ENCODE measurements around the gene SDR42E1. TPM values are rescaled to one million over a fixed set of nuclear protein-coding genes. Genes with fewer than 3 reads are reported as not detected.

The SDR42E1 gene
- total RNA-seq, 2 experiments from 2014 or later = 11.4 to 12.5 TPM

DNA sequence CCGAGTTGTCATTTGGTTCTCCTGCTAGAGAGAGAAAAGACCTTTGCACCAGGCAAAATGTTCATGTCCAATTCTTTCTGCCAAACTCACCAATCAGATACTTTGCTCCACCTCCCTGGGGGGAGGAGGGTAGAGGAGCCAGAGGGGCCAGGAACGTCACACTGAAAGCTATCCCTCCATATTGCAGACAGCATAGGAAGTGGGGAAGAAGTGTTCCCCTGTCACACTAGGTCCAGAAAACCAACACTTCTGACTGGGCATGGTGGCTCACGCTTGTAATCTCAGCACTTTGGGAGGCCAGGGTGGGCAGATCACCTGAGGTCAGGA lies 33.3 kb upstream of the SDR42E1 start:
- Mint-ChIP-seq H3K4me1 (no peaks in the 10 kb centered on the region), H3K27ac (no peak overlapping the region), H3K27me3 (peaks cover 19% of the 10 kb centered on the region), H3K4me3 (no peak overlapping the region), H3K9me3 (no peaks in the 10 kb centered on the region), H3K36me3 (no peaks in the 10 kb centered on the region)
- no peak for DNase-seq

- DNase-seq = no peak
- H3K9me3 Mint-ChIP-seq = no peaks in the 10 kb centered on the region
- no peak overlapping the region for H3K27ac Mint-ChIP-seq
- H3K27me3 Mint-ChIP-seq = peaks cover 19% of the 10 kb centered on the region
- no peaks in the 10 kb centered on the region for H3K36me3 Mint-ChIP-seq
- no peak overlapping the region for H3K4me3 Mint-ChIP-seq
- no peaks in the 10 kb centered on the region for H3K4me1 Mint-ChIP-seq
These were observed 32.7 kb upstream of the SDR42E1 start for GRCh38 chr16:82043680-82044584.

DNA sequence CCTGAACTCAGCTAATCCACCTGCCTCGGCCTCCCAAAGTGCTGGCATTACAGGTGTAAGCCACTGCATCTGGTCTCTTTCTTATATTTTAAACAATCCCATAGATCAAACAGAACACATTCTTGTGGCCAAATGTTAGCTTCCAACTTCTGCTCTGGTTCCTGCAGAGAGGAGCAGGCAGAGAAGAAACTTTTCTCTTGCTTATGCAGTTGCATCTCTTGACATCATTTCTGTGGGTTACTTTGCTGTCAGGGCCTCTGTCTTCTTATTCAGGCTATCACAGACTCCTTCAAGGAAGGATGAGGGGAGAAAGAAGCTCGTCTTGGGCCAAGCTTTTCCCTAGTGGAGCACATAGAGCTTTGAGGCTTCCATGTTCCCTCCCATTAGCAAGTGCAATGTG lies 31.6 kb upstream of the SDR42E1 start:
- Mint-ChIP-seq H3K9me3 (no peaks in the 10 kb centered on the region), H3K4me3 (no peak overlapping the region), H3K4me1 (no peaks in the 10 kb centered on the region), H3K36me3 (no peaks in the 10 kb centered on the region), H3K27ac (no peak overlapping the region), H3K27me3 (peaks cover 19% of the 10 kb centered on the region)
- DNase-seq = no peak

GRCh38 chr16:82042144-82042543 lies 30.9 kb upstream of the SDR42E1 start:
- H3K27me3 Mint-ChIP-seq = peaks cover 18% of the 10 kb centered on the region
- H3K36me3 Mint-ChIP-seq = no peaks in the 10 kb centered on the region
- H3K4me3 Mint-ChIP-seq = no peak overlapping the region
- DNase-seq = no peak
- H3K27ac Mint-ChIP-seq = no peak overlapping the region
- no peaks in the 10 kb centered on the region for H3K9me3 Mint-ChIP-seq
- no peaks in the 10 kb centered on the region for H3K4me1 Mint-ChIP-seq

- no peaks in the 10 kb centered on the region for H3K36me3 Mint-ChIP-seq
- H3K27ac Mint-ChIP-seq = no peak overlapping the region
- H3K27me3 Mint-ChIP-seq = peaks cover 15% of the 10 kb centered on the region
- H3K9me3 Mint-ChIP-seq = no peaks in the 10 kb centered on the region
- DNase-seq = no peak
- no peak overlapping the region for H3K4me3 Mint-ChIP-seq
- no peaks in the 10 kb centered on the region for H3K4me1 Mint-ChIP-seq
These were observed 30.3 kb upstream of the SDR42E1 start for GRCh38 chr16:82041542-82041941.

DNA sequence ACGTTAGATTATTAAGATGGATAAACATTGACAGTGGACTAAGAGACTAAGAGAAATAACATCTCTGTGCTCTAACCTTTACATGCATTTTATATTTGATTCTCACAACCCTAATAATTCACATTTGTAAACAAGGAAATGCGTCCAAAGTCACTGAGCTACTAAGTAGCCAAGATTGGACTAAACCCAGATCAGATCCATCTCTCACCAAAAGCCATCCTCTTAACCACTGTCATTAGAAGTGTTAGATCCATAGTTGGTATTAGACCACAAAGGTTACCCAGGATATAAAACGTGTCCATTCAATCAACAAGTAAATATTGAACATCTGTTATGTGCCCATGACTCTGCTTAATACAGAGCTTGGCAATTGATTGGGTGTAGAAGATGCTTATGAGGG lies 29.0 kb upstream of the SDR42E1 start:
- no peaks in the 10 kb centered on the region for H3K4me1 Mint-ChIP-seq
- no peak overlapping the region for H3K4me3 Mint-ChIP-seq
- H3K27me3 Mint-ChIP-seq = peaks cover 15% of the 10 kb centered on the region
- DNase-seq = no peak
- H3K9me3 Mint-ChIP-seq = no peaks in the 10 kb centered on the region
- no peaks in the 10 kb centered on the region for H3K36me3 Mint-ChIP-seq
- H3K27ac Mint-ChIP-seq = no peak overlapping the region

GRCh38 chr16:82037666-82038065 lies 26.4 kb upstream of the SDR42E1 start:
- Mint-ChIP-seq H3K4me1 (no peaks in the 10 kb centered on the region), H3K27me3 (peaks cover 13% of the 10 kb centered on the region), H3K9me3 (no peaks in the 10 kb centered on the region), H3K27ac (no peak overlapping the region), H3K4me3 (no peak overlapping the region), H3K36me3 (no peaks in the 10 kb centered on the region)
- no peak for DNase-seq

DNA sequence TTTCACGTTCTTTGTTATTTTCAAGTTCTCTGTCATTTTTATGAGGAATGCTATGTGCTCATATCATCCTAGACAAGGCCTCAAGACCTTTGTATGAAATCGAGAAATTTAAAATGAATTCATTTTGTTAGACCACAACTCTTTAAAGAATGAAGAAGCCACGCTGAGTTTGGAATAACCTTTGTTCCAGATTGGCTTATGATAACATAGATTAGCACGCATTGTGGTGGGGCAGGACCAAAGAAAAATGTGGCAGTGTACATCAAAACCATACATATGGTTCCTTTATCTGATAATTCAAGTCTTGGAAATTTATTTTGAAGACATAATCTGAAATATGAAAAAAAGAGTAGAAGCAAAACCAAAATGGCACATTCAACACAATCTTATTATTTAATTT lies 26.0 kb upstream of the SDR42E1 start:
- Mint-ChIP-seq H3K4me3 (no peak overlapping the region), H3K4me1 (no peaks in the 10 kb centered on the region), H3K36me3 (no peaks in the 10 kb centered on the region), H3K27me3 (peaks cover 13% of the 10 kb centered on the region), H3K27ac (no peak overlapping the region), H3K9me3 (no peaks in the 10 kb centered on the region)
- DNase-seq = no peak

DNA sequence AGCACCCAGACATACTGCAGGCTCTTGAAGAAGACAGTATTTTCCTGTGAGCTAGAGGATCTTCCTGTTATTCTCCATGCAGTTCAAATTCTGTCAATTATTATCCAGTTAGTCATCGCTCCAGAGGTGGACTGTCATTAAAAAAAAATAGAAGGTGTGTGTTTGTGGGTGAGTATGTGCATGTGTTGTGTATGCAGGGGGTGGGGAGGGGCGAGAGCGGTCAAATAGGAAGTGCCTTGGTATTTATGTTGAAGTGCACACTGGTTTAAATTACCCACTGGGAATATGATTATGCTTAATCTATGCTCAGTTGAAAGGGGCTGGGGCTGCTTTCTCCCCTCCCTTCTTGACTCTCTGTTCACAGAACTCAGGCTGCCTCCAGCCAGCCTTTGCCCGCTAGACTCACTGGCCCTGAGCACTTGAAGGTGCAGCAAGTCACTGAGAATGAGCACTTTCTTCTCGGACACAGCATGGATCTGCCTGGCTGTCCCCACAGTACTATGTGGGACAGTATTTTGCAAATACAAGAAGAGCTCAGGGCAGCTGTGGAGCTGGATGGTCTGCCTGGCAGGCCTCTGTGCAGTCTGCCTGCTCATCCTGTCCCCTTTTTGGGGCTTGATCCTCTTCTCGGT lies 23.8 kb upstream of the SDR42E1 start, which contains the start of gene HSD17B2:
Gene HSD17B2, plus strand, starts transcription at position 273 of the 632 bp plus-strand sequence. Its CDS starts 172 bp downstream, at position 445.
- H3K36me3 Mint-ChIP-seq = no peaks in the 10 kb centered on the region
- no peaks in the 10 kb centered on the region for H3K9me3 Mint-ChIP-seq
- H3K27me3 Mint-ChIP-seq = peaks cover 13% of the 10 kb centered on the region
- H3K4me3 Mint-ChIP-seq = no peak within 1 kb of the TSS
- no peak within 1 kb of the TSS for H3K27ac Mint-ChIP-seq
- no peaks in the 10 kb centered on the region for H3K4me1 Mint-ChIP-seq
- no peak for DNase-seq

DNA sequence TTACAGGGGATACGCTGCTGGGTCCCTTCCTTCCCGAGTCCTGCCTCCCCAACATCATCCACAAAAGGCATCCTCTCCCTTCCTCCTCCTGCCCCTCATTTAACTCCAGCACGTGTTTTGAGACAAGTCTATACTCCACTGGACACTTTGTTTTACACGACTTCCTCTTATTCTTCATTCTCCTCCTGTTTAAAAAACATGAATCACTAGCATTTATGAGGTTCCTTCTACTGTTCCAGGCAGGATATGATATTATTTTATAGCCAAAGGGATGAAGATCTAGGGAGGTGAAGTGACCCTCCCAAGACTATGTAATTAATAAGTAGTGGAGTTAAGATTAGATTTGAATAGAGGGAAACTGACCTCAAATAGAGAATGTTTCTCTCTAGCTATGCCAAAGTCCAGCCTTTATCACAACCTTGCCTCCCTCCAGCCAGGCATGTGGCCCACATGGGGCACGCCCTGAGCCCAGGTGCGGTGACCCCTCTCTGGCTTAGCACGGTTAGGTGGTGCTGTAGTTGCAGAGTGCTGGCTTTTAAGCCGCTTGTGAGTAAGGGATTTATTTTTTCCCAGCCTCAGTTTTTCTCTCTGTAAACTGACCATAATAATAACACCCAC lies 22.5 kb upstream of the SDR42E1 start:
- no peak overlapping the region for H3K27ac Mint-ChIP-seq
- DNase-seq = no peak
- H3K27me3 Mint-ChIP-seq = peaks cover 12% of the 10 kb centered on the region
- H3K9me3 Mint-ChIP-seq = no peaks in the 10 kb centered on the region
- no peak overlapping the region for H3K4me3 Mint-ChIP-seq
- no peaks in the 10 kb centered on the region for H3K4me1 Mint-ChIP-seq
- H3K36me3 Mint-ChIP-seq = no peaks in the 10 kb centered on the region

DNA sequence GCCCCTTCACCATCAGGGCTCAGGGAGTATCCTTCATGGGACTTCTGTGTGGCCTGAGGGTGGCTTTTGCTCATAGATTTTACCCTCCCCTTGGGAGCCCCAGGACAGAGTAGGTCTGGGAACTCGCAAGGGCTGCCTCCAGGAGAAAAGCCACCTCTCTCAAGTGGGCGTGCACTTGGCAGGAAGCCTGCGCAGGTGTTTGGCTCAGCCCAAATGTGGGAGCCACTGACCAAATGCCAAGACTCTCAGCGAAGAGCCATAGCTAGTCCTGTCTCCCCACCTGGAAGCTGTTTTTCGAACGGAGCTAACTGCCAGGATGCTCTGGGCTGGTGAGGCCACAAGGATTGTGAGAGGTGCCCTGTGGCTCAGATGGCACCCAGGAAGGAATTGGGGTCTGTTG lies 21.7 kb upstream of the SDR42E1 start:
- Mint-ChIP-seq H3K27me3 (peaks cover 8% of the 10 kb centered on the region), H3K9me3 (no peaks in the 10 kb centered on the region), H3K4me3 (no peak overlapping the region), H3K4me1 (no peaks in the 10 kb centered on the region), H3K27ac (no peak overlapping the region), H3K36me3 (no peaks in the 10 kb centered on the region)
- DNase-seq = no peak

DNA sequence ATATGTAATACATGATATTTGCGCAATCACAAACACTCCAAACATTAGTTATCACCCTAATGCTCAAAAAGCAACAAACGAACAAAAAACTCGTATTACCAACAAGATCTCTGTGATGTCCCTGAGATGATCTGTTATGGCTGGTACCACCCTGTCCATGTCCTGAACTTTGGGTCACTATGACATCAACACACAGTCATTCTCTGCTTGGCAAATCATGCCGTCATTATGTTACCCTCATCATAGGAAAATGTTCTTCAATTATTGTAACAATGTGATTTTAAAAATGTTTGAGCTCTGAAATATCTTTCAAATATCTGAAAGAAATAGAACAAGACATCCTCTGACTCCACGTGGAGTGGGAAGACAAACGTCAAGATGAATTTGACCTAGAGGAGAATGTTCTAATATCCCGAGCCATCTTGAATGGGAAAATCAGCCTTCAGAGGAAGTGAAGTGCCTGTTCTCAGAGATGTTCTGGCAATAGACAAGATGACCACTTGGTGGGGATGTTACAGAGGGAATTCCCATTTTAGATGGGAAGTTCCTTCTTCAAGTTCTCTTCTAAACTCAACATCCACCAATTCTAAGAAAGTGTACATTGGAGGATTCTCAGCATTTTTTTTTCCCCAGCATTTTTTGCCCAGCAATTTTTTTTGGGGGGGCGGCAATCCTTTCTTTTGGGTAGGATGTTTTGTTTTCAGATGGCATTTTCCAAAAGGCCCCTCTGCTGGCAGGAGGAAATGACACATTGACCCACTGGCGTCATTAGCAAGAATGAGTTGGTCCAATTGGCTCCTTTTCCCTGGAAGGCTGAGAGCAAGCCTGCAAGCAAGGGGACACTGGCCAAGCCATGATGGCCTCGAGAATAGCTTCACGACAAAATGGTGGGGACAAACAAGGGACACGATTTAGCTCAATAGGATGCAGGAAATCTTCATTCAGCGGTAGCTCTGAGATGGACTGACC lies 20.1 kb upstream of the SDR42E1 start:
- no peak for DNase-seq
- H3K4me3 Mint-ChIP-seq = no peak overlapping the region
- H3K9me3 Mint-ChIP-seq = no peaks in the 10 kb centered on the region
- H3K27ac Mint-ChIP-seq = no peak overlapping the region
- peaks cover 8% of the 10 kb centered on the region for H3K27me3 Mint-ChIP-seq
- H3K4me1 Mint-ChIP-seq = no peaks in the 10 kb centered on the region
- H3K36me3 Mint-ChIP-seq = no peaks in the 10 kb centered on the region

DNA sequence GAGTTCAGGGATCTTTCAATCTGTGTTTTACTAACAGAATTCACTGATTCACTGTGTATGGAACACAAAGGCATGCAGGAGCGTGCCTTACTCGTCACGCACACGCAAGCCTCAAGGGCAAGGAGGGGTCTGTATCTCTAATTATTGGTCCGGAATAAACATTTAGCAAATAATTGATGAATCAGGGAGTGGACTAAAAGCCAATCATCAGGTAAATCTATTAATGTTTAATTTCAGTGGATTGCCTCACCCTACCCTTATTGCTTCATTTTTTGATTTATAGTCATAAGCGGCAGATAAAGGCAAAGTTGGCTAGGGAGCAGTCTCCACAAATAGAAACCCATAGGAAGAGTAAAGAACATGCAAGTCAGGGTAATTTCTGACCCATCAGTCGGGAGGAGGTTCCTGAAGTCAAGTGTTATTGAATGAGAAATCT lies 16.4 kb upstream of the SDR42E1 start:
- Mint-ChIP-seq H3K4me1 (no peaks in the 10 kb centered on the region), H3K27me3 (peaks cover 18% of the 10 kb centered on the region), H3K4me3 (no peak overlapping the region), H3K9me3 (no peaks in the 10 kb centered on the region), H3K36me3 (no peaks in the 10 kb centered on the region), H3K27ac (no peak overlapping the region)
- no peak for DNase-seq

- no peak overlapping the region for H3K27ac Mint-ChIP-seq
- no peaks in the 10 kb centered on the region for H3K4me1 Mint-ChIP-seq
- H3K9me3 Mint-ChIP-seq = no peaks in the 10 kb centered on the region
- H3K27me3 Mint-ChIP-seq = peaks cover 18% of the 10 kb centered on the region
- H3K4me3 Mint-ChIP-seq = no peak overlapping the region
- no peak for DNase-seq
- H3K36me3 Mint-ChIP-seq = no peaks in the 10 kb centered on the region
These were observed 13.6 kb upstream of the SDR42E1 start for GRCh38 chr16:82024883-82025282.
